Transverse colon (tissue), 4 donors: ENCODE data around the gene NECTIN1. TPM values are rescaled to one million over a fixed set of nuclear protein-coding genes. Genes with fewer than 3 reads are reported as not detected.

Source experiments
- DNase-seq: peaks from one replicate; pipeline ENCODE4 v3.0.0-alpha.2; 2019
- H3K27ac ChIP-seq, 4 donors: fragments of 200-600 bp; sonication (generic); 2 replicates each; pipeline ENCODE4 v1.5.1; 2016 to 2018; ENCODE audit warnings: inconsistent platforms in 4 of 4
- H3K27me3 ChIP-seq: fragments of 200-600 bp; sonication (generic); 2 replicates; pipeline ENCODE4 v1.5.1; 2017; ENCODE audit warnings: inconsistent platforms
- H3K36me3 ChIP-seq, 4 donors: fragments of 200-600 bp; sonication (generic); 2 replicates each; pipeline ENCODE4 v1.5.1; 2017 to 2019; ENCODE audit warnings: inconsistent platforms in 4 of 4
- H3K4me1 ChIP-seq, 4 donors: fragments of 200-600 bp; sonication (generic); 2 replicates each; pipeline ENCODE4 v1.5.1; 2017 to 2020; ENCODE audit warnings: inconsistent platforms in 4 of 4
- H3K4me3 ChIP-seq, 4 donors: fragments of 200-600 bp; sonication (generic); 1 replicate in 1 of 4; 2 replicates in 3 of 4; pipeline versions ENCODE4 v1.5.1 to v1.6.1; 2017 to 2019; ENCODE audit warnings: inconsistent platforms in 4 of 4
- H3K9me3 ChIP-seq, 2 donors: fragments of 200-600 bp; sonication (generic); 2 replicates each; pipeline ENCODE4 v1.5.1; 2017 to 2019; ENCODE audit warnings: inconsistent platforms in 2 of 2
- CTCF ChIP-seq, 5 experiments: fragments of 200-600 bp in 3 of 5; fragments of 450-650 bp in 2 of 5; sonication (generic) in 3 of 5; IDR thresholded peaks; 1 replicate in 2 of 5; 2 replicates in 3 of 5; pipeline ENCODE4 v1.5.1; 2016 to 2017; ENCODE audit warnings: antibody characterized with exemption in 5 of 5, inconsistent platforms in 3 of 5, mild to moderate bottlenecking in 2 of 5, moderate library complexity in 1 of 5
- EP300 ChIP-seq: sonication (generic); formaldehyde crosslinking; IDR thresholded peaks from one replicate; pipeline ENCODE4 v1.6.1; 2017; ENCODE audit warnings: antibody characterized with exemption, low read depth
- POLR2A ChIP-seq: fragments of 450-650 bp; IDR thresholded peaks from one replicate; pipeline ENCODE4 v1.6.1; 2016; ENCODE audit warnings: antibody characterized with exemption, mild to moderate bottlenecking, moderate library complexity
- POLR2AphosphoS5 ChIP-seq, 3 donors: sonication (generic); formaldehyde crosslinking; IDR thresholded peaks; one replicate each; pipeline ENCODE4 v1.6.1; 2016; ENCODE audit warnings: antibody characterized with exemption in 3 of 3
- WGBS, 2 donors: methylation state at CpG; one replicate each; pipeline ENCODE4 v1.1.5; 2018; ENCODE audit warnings: low coverage in 1 of 2; 5-methylcytosine and 5-hydroxymethylcytosine counted together
- in situ Hi-C, 4 donors: fragments of 200-750 bp; cut with MboI; loops; one replicate each; pipeline versions ENCODE4 v1.15.0 to v1.15.1; 2017; ENCODE audit warnings: low sequenced_read_pairs in 3 of 4, low pct_ligation_motif_present in 1 of 4, low pct_unique_long_range_greater_than_20kb in 1 of 4
- intact Hi-C: fragments of 100-400 bp; cut with DNase I; formaldehyde crosslinking; loops from one replicate; pipeline ENCODE4 v1.15.1; 2023; ENCODE audit warnings: low total_unique reads
- total RNA-seq, 4 donors: library from RNA; depleted of rRNA; stranded (reverse); fragments of >200 nt; gene quantifications; one replicate each; pipeline ENCODE4 v1.1.0, GENCODE V29; 2016

The NECTIN1 gene
- total RNA-seq, 4 donors from 2014 or later, result 11.0 to 71.2 (median 12.6) TPM

GRCh38 chr11:119749006-119749565 lies 20.1 kb upstream of the NECTIN1 start:
- intact Hi-C loops, result loop anchor here (10.0 kb wide), 1 partner anchor 264 kb away; no protein-coding TSS in a partner anchor
- H3K4me3 ChIP-seq, result no peak overlapping the region

GRCh38 chr11:119747868-119748660 lies 19.1 kb upstream of the NECTIN1 start:
- DNase-seq, result no peak
- in situ Hi-C loops, result no loop called here

More at GRCh38 chr11:119749006-119749565, 20.1 kb upstream of the NECTIN1 start:
- Histone ChIP-seq H3K27ac (no peak overlapping the region), H3K4me1 (peaks cover 0 to 7% (median 0%) of the 10 kb centered on the region in 4 donors), H3K27me3 (no peaks in the 10 kb centered on the region), H3K36me3 (no peaks in the 10 kb centered on the region), H3K9me3 (no peaks in the 10 kb centered on the region)
- TF ChIP-seq POLR2A, result no peak
- no peak for TF ChIP-seq CTCF (IDR thresholded peaks at IDR 0.05)
- TF ChIP-seq EP300, result no peak
- no peak for TF ChIP-seq POLR2AphosphoS5 (IDR thresholded peaks at IDR 0.05)
- no peak for DNase-seq
- 69 to 100% methylated on average over 1 to 9 of the region's 9 CpGs for WGBS, 2 donors
- in situ Hi-C loops, result no loop called here

GRCh38 chr11:119745776-119746535 lies 17.0 kb upstream of the NECTIN1 start:
- H3K27me3 ChIP-seq, result peaks cover 16% of the 10 kb centered on the region
- no peak overlapping the region for H3K27ac ChIP-seq
- peaks cover 6 to 25% (median 24%) of the 10 kb centered on the region in 4 donors for H3K4me1 ChIP-seq
- H3K9me3 ChIP-seq, result no peaks in the 10 kb centered on the region
- intact Hi-C loops, result loop anchor here (10.0 kb wide), 1 partner anchor 261 kb away; no protein-coding TSS in a partner anchor
- H3K4me3 ChIP-seq, result no peak overlapping the region
- H3K36me3 ChIP-seq, result no peaks in the 10 kb centered on the region
- in situ Hi-C loops, result no loop called here
- no peak for TF ChIP-seq CTCF (IDR thresholded peaks at IDR 0.05)
- TF ChIP-seq POLR2AphosphoS5 (IDR thresholded peaks at IDR 0.05), result no peak
- TF ChIP-seq POLR2A, result no peak
- DNase-seq, result no peak
- WGBS, 2 donors, result 80% methylated on average over 16 of the region's 16 CpGs; no CpG with 5 or more reads in 1 of the 2 donors

More at GRCh38 chr11:119747868-119748660, 19.1 kb upstream of the NECTIN1 start:
- TF ChIP-seq EP300 (no peak), CTCF (IDR thresholded peaks at IDR 0.05) (no peak), POLR2A (no peak), POLR2AphosphoS5 (IDR thresholded peaks at IDR 0.05) (no peak)
- Histone ChIP-seq H3K27ac (no peak overlapping the region), H3K36me3 (no peaks in the 10 kb centered on the region), H3K4me3 (no peak overlapping the region), H3K9me3 (no peaks in the 10 kb centered on the region), H3K27me3 (peaks cover under 1% of the 10 kb centered on the region), H3K4me1 (peaks cover 0 to 9% (median 5%) of the 10 kb centered on the region in 4 donors)
- intact Hi-C loops, result loop anchor here (10.0 kb wide), 1 partner anchor 263 kb away; no protein-coding TSS in a partner anchor
- 86% methylated on average over 15 of the region's 15 CpGs; no CpG with 5 or more reads in 1 of the 2 donors for WGBS, 2 donors

- Histone ChIP-seq H3K36me3 (no peaks in the 10 kb centered on the region), H3K4me1 (peaks cover 6 to 33% (median 31%) of the 10 kb centered on the region in 4 donors), H3K27ac (no peak overlapping the region), H3K27me3 (peaks cover 22% of the 10 kb centered on the region), H3K4me3 (no peak overlapping the region), H3K9me3 (no peaks in the 10 kb centered on the region)
- TF ChIP-seq CTCF (IDR thresholded peaks at IDR 0.05) (no peak), EP300 (no peak), POLR2A (no peak), POLR2AphosphoS5 (IDR thresholded peaks at IDR 0.05) (no peak)
- 63 to 73% methylated on average over 2 to 5 of the region's 5 CpGs for WGBS, 2 donors
- intact Hi-C loops (loop anchor here (10.0 kb wide), 1 partner anchor 260 kb away; no protein-coding TSS in a partner anchor), in situ Hi-C loops (no loop called here)
- DNase-seq, result no peak
Observed at GRCh38 chr11:119745112-119745511, 16.1 kb upstream of the NECTIN1 start.
